Caco-2 (cell line): ENCODE data around the gene ZNF76. TPM values are rescaled to one million over a fixed set of nuclear protein-coding genes. Genes with fewer than 3 reads are reported as not detected.

Experiments used
- BruUV-seq: library from RNA; stranded (reverse); fragments of 400-500 nt; replicated peaks from 2 replicates; lab custom pipeline; 2021; lab: Mats Ljungman, UMichigan
- CTCF ChIA-PET: fragments of 300-600 bp; sonication (Branson Sonifier 250); formaldehyde crosslinking; loops from one replicate; lab custom pipeline; 2022; ENCODE audit warnings: antibody characterized with exemption; lab: Charles Lee
- POLR2A ChIA-PET: fragments of 300-600 bp; sonication (Branson Sonifier 250); formaldehyde crosslinking; loops from one replicate; lab custom pipeline; 2022; ENCODE audit warnings: antibody characterized with exemption; lab: Charles Lee
- DNase-seq, 2 experiments: peaks; one replicate each; pipeline versions ENCODE4 v3.0.0 to v3.0.0-alpha.2; 2020 to 2022
- H3K27me3 ChIP-seq: replicated peaks from 2 replicates; pipeline ENCODE4 v1.6.0; 2011; ENCODE audit warnings: low read length; ENCODE audit not compliant: control insufficient read depth, insufficient read depth
- H3K36me3 ChIP-seq: 2 replicates; pipeline ENCODE4 v1.5.1; 2011; ENCODE audit warnings: low read length; ENCODE audit not compliant: control insufficient read depth, insufficient read depth
- H3K4me1 ChIP-seq: fragments of 250-450 bp; sonication (Bioruptor Pico); 2 replicates; pipeline ENCODE4 v1.5.1; 2020; ENCODE audit warnings: mild to moderate bottlenecking
- H3K4me3 ChIP-seq: 2 replicates; pipeline ENCODE4 v1.5.1; 2011; ENCODE audit warnings: low read depth, mild to moderate bottlenecking, control low read depth, low read length
- H3K9me3 ChIP-seq: fragments of 250-450 bp; sonication (Bioruptor Pico); 2 replicates; pipeline ENCODE4 v1.5.1; 2020; ENCODE audit warnings: mild to moderate bottlenecking, moderate library complexity
- H3K27ac Mint-ChIP-seq: one replicate; pipeline ENCODE4 v1.8.0; 2022; ENCODE audit warnings: mixed read lengths; ENCODE audit not compliant: unreplicated experiment
- H3K27me3 Mint-ChIP-seq: one replicate; pipeline ENCODE4 v1.8.0; 2022; ENCODE audit warnings: mixed read lengths; ENCODE audit not compliant: insufficient read depth, unreplicated experiment
- H3K36me3 Mint-ChIP-seq: one replicate; pipeline ENCODE4 v1.8.0; 2022; ENCODE audit warnings: mild to moderate bottlenecking, mixed read lengths; ENCODE audit not compliant: insufficient read depth, unreplicated experiment
- H3K4me1 Mint-ChIP-seq: one replicate; pipeline ENCODE4 v1.8.0; 2022; ENCODE audit warnings: low read depth, mixed read lengths; ENCODE audit not compliant: unreplicated experiment
- H3K4me3 Mint-ChIP-seq: one replicate; pipeline ENCODE4 v1.8.0; 2022; ENCODE audit warnings: mild to moderate bottlenecking, moderate library complexity, mixed read lengths; ENCODE audit not compliant: unreplicated experiment
- H3K9me3 Mint-ChIP-seq: one replicate; pipeline ENCODE4 v1.8.0; 2022; ENCODE audit warnings: mixed read lengths; ENCODE audit not compliant: unreplicated experiment
- intact Hi-C: fragments of 100-400 bp; cut with micrococcal nuclease; formaldehyde crosslinking; loops from one replicate; pipeline ENCODE4 v1.10.0; 2022; ENCODE audit not compliant: unreplicated experiment
- total RNA-seq: library from RNA; stranded (reverse); gene quantifications from 2 replicates; pipeline ENCODE4 v1.2.3, GENCODE V29; 2022
- TF ChIP-seq, protein P1 (sequence below), 2 experiments: fragments of 200-600 bp in 1 of 2; IDR thresholded peaks; 1 replicate in 1 of 2; 2 replicates in 1 of 2; pipeline versions ENCODE4 v1.5.1 to v1.8.0; 2011 to 2022; ENCODE audit warnings: antibody characterized with exemption in 1 of 2, control low read depth in 1 of 2, inconsistent platforms in 1 of 2, low read depth in 1 of 2, low read length in 1 of 2, mild to moderate bottlenecking in 1 of 2, moderate library complexity in 1 of 2; ENCODE audit not compliant: insufficient read depth in 1 of 2, severe bottlenecking in 1 of 2, unreplicated experiment in 1 of 2

ZNF76 gene
- total RNA-seq, 1 experiment from 2014 or later, result 22.7 TPM

DNA sequence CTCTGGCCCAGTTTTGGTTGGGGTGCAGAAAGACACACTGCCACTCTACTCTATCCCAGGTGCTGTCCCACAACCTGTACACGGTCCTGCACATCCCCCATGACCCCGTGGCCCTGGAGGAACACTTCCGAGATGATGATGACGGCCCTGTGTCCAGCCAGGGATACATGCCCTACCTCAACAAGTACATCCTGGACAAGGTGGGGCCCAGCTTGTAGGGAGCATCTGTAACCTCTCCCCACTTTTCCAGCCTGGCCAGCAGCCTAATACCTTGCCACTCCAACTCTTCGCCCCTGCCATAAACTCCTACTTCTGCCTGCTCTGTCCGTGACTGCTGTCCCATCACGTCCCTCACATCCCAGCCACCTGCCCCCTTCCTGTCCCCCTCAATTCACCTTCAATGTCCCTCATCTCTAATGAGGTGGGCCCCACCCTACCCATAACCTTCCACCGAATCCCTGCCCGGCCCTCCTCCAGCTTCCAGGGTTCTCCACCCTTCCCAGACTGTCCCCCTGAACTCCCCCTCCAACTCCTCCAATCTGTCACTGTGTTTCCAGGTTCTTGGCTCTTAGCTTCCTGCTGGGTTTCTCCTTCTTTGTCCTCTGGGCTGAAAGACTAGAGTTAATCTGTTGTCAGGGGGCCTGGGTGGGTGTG, 50.2 kb downstream of the ZNF76 start:
- Histone ChIP-seq H3K4me1 (no peaks in the 10 kb centered on the region), H3K27me3 (no peaks in the 10 kb centered on the region), H3K9me3 (no peaks in the 10 kb centered on the region), H3K36me3 (no peaks in the 10 kb centered on the region), H3K4me3 (no peak overlapping the region)
- TF ChIP-seq, protein P1, sequence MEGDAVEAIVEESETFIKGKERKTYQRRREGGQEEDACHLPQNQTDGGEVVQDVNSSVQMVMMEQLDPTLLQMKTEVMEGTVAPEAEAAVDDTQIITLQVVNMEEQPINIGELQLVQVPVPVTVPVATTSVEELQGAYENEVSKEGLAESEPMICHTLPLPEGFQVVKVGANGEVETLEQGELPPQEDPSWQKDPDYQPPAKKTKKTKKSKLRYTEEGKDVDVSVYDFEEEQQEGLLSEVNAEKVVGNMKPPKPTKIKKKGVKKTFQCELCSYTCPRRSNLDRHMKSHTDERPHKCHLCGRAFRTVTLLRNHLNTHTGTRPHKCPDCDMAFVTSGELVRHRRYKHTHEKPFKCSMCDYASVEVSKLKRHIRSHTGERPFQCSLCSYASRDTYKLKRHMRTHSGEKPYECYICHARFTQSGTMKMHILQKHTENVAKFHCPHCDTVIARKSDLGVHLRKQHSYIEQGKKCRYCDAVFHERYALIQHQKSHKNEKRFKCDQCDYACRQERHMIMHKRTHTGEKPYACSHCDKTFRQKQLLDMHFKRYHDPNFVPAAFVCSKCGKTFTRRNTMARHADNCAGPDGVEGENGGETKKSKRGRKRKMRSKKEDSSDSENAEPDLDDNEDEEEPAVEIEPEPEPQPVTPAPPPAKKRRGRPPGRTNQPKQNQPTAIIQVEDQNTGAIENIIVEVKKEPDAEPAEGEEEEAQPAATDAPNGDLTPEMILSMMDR (IDR thresholded peaks at IDR 0.05; ENCODE audit: insufficient read depth in 1 of 2, low read depth in 1 of 2, low read length in 1 of 2, severe bottlenecking in 1 of 2, unreplicated experiment in 1 of 2), result no peak
- intact Hi-C loops, result no loop called here
- Mint-ChIP-seq H3K4me3 (no peak overlapping the region), H3K27me3 (peaks cover 3% of the 10 kb centered on the region), H3K36me3 (no peaks in the 10 kb centered on the region), H3K4me1 (no peaks in the 10 kb centered on the region), H3K9me3 (no peaks in the 10 kb centered on the region), H3K27ac (no peak overlapping the region)
- no peak for DNase-seq
- ChIA-PET POLR2A (no interaction called here), CTCF (no interaction called here)
- no TSS peak for BruUV-seq

DNA sequence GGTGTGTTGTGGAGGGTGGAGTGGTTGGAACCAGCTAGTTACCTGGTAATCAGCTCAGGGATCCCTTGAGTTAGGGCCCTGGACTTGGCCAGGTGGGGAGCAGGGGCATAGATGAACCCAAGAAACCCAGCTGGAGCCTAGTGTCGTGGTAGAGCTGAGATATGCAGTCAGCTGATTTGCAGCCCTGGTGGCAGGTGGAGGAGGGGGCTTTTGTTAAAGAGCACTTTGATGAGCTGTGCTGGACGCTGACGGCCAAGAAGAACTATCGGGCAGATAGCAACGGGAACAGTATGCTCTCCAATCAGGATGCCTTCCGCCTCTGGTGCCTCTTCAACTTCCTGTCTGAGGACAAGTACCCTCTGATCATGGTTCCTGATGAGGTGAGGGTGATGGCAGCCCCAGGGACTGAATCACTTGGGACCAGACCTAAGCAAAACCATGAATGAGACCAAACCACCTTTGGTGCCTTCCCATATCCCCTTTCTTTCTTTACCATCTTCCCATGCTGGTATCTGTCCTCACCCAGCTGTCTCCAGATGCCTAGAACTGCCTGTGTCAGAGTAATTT, 50.8 kb downstream of the ZNF76 start:
- DNase-seq, result no peak
- Histone ChIP-seq H3K36me3 (no peaks in the 10 kb centered on the region), H3K4me1 (no peaks in the 10 kb centered on the region), H3K9me3 (no peaks in the 10 kb centered on the region), H3K27me3 (no peaks in the 10 kb centered on the region), H3K4me3 (no peak overlapping the region)
- no TSS peak for BruUV-seq
- CTCF ChIA-PET, result no interaction called here
- Mint-ChIP-seq H3K36me3 (no peaks in the 10 kb centered on the region), H3K4me3 (no peak overlapping the region), H3K27me3 (peaks cover 3% of the 10 kb centered on the region), H3K4me1 (no peaks in the 10 kb centered on the region), H3K27ac (no peak overlapping the region), H3K9me3 (no peaks in the 10 kb centered on the region)
- intact Hi-C loops, result no loop called here
- POLR2A ChIA-PET, result no interaction called here
- TF ChIP-seq, protein P1 (IDR thresholded peaks at IDR 0.05; ENCODE audit: insufficient read depth in 1 of 2, low read depth in 1 of 2, low read length in 1 of 2, severe bottlenecking in 1 of 2, unreplicated experiment in 1 of 2), result no peak

DNA sequence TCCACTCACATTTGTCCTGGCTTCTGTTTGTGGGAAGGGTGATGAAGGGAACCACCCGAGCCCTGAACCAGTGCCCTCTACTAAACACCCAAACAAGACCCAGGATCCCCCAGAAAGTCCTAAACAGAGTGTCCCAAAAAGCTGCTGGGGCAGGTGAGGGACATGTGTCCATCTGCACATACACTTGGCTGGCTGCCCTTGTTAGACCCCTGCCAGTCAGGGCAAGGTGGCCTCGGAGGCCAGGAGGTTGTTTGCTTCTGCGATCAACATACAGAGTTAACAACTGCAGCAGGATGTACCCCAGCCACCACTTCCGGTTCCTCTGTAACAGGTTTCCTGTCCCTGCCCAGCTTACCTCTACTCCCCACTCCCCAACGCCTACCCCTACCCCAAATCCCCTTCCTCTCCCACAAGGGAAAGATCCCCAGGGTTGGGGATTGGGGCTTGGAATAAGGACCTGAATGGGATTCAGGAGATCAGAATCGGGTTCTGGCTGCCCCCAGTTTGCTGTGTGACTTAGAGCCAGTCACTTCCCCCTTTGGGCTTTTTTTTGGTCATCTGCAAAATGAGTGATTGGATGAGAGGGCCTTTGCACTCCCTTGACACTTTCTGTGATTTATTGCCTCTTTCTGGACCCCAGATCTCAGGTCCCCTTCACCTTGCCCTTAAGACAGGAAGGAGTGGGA, 52.0 kb downstream of the ZNF76 start:
- H3K36me3 Mint-ChIP-seq, result no peaks in the 10 kb centered on the region
- no peak overlapping the region for H3K4me3 Mint-ChIP-seq
- TF ChIP-seq, protein P1 (IDR thresholded peaks at IDR 0.05; ENCODE audit: insufficient read depth in 1 of 2, low read depth in 1 of 2, low read length in 1 of 2, severe bottlenecking in 1 of 2, unreplicated experiment in 1 of 2), result no peak
- DNase-seq, result no peak
- peaks cover 3% of the 10 kb centered on the region for H3K27me3 Mint-ChIP-seq
- Histone ChIP-seq H3K9me3 (no peaks in the 10 kb centered on the region), H3K36me3 (no peaks in the 10 kb centered on the region), H3K27me3 (no peaks in the 10 kb centered on the region), H3K4me3 (no peak overlapping the region), H3K4me1 (no peaks in the 10 kb centered on the region)
- no TSS peak for BruUV-seq
- ChIA-PET POLR2A (no interaction called here), CTCF (interaction anchor here (1.0 kb wide), 1 partner anchor 138 kb away, joined by 3 read pairs; no protein-coding TSS in a partner anchor)
- no peaks in the 10 kb centered on the region for H3K9me3 Mint-ChIP-seq
- intact Hi-C loops, result no loop called here
- no peaks in the 10 kb centered on the region for H3K4me1 Mint-ChIP-seq
- no peak overlapping the region for H3K27ac Mint-ChIP-seq
